Measurements from ENCODE around the gene GAA.

Gene GAA

DNA sequence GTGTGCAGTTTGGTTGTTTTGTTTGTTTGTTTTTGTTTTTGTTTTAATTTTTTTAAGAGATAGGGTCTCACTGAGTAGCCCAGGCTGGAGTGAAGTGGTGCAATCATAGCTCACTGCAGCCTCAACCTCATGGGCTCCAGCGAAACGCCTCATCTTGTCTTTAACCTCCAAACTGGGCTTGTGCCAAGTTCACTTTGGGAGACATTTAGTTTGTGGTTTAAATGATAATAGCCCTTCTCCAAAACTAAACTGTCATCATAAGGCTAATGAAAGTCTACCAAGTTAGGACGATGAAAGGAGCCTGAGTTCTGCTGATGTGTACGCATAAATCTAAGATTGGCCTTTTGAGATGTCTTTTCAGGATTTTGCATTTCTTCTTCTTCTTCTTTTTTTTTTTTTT, 62.0 kb downstream of the GAA start:
- TF ChIP-seq, protein P1, sequence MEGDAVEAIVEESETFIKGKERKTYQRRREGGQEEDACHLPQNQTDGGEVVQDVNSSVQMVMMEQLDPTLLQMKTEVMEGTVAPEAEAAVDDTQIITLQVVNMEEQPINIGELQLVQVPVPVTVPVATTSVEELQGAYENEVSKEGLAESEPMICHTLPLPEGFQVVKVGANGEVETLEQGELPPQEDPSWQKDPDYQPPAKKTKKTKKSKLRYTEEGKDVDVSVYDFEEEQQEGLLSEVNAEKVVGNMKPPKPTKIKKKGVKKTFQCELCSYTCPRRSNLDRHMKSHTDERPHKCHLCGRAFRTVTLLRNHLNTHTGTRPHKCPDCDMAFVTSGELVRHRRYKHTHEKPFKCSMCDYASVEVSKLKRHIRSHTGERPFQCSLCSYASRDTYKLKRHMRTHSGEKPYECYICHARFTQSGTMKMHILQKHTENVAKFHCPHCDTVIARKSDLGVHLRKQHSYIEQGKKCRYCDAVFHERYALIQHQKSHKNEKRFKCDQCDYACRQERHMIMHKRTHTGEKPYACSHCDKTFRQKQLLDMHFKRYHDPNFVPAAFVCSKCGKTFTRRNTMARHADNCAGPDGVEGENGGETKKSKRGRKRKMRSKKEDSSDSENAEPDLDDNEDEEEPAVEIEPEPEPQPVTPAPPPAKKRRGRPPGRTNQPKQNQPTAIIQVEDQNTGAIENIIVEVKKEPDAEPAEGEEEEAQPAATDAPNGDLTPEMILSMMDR (IDR thresholded peaks at IDR 0.05; ENCODE audit: borderline replicate concordance, control extremely low read depth, extremely low read depth, insufficient read depth, missing control alignments) = no peak
- DNase-seq (ENCODE audit: low spot score) = no peak
- in situ Hi-C loops (cut with MboI; ENCODE audit: low sequenced_read_pairs, unreplicated experiment) = no loop called here

DNA sequence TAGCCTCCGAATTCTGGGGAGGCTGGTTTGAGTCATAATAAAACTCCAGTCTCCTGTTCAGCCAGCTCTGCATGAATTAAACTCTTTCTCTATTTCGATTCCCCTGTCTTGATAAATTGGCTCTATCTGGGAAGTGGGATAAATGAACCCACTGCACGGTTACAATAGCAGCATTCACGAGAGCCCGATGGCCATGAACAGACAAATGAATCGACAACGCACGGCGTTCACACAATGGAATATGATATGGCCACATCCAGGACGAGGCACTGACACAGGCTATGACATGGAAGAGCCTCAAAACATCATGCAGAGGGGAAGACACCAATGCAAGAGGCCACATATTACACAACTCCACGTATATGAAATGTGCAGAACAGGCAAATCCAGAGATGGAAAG, 62.8 kb downstream of the GAA start:
- DNase-seq (ENCODE audit: low spot score) = no peak
- TF ChIP-seq, protein P1 (IDR thresholded peaks at IDR 0.05; ENCODE audit: borderline replicate concordance, control extremely low read depth, extremely low read depth, insufficient read depth, missing control alignments) = no peak
- in situ Hi-C loops (cut with MboI; ENCODE audit: low sequenced_read_pairs, unreplicated experiment) = no loop called here

DNA sequence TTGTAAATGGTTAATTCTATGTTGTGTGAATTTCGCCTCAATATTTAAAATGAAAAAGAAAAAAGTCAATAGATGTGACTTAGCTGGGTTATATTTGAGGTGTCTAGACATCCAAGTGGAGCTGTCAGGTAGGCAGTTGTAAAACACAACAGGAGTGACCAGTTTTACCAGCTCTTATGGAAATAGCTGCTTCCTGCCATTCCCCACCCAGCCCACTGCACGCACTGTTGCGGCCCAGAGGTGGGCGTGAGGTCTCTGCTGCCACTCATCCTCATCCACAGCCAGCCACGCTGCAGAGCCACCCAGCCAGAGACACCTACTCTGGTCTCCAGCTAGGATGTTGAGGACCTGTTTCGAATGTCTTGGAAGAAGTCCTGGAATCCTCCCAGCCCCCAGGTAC, 65.1 kb downstream of the GAA start:
- no peak for DNase-seq (ENCODE audit: low spot score)

DNA sequence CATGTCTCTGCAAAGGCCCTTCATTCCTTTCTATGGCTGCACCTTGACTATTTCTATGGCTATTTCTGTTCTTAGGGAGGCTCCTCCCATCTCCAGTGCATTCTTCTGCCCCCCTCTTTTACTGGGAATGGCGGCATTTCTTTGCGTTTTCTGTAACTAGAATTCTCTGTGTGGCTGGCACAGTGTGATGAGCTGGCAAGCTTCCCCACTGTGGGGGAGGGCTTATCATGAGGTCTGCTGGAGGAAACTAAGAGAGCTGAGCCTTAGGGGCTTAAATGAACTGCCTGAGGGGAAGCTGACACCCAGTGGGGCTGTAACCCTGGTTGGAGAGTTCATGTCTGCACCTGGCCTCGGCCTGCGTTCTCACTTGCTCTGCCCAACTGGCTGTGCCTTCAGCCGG, 67.0 kb downstream of the GAA start:
- no peak for DNase-seq (ENCODE audit: low spot score)
- in situ Hi-C loops (cut with MboI; ENCODE audit: low sequenced_read_pairs, unreplicated experiment) = no loop called here
- TF ChIP-seq, protein P1 (IDR thresholded peaks at IDR 0.05; ENCODE audit: borderline replicate concordance, control extremely low read depth, extremely low read depth, insufficient read depth, missing control alignments) = no peak

More for the DNA sequence above, 65.1 kb downstream of the GAA start:
- TF ChIP-seq, protein P1 (IDR thresholded peaks at IDR 0.05; ENCODE audit: borderline replicate concordance, control extremely low read depth, extremely low read depth, insufficient read depth, missing control alignments) = no peak
- in situ Hi-C loops (cut with MboI; ENCODE audit: low sequenced_read_pairs, unreplicated experiment) = no loop called here

DNA sequence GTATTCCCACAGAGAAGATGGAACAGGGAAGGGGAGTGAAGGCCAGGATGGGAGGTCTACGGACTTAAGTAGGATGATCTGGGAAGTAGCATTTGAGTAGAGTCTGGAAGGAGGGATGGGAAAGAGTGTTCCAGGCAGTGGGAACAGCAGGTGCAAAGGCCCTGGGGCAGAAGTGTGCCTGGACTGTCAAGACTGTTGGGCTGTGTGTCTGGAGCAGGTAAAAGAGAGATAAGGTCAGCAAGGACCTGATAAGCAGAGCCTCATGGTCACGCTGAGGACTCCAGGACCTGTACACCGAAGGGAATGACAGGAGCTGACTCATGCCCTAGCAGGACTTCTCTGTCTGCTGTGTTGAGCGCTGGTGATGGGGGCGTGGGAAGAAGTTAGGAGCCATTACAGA, 67.7 kb downstream of the GAA start:
- DNase-seq (ENCODE audit: low spot score) = no peak
- in situ Hi-C loops (cut with MboI; ENCODE audit: low sequenced_read_pairs, unreplicated experiment) = no loop called here
- TF ChIP-seq, protein P1 (IDR thresholded peaks at IDR 0.05; ENCODE audit: borderline replicate concordance, control extremely low read depth, extremely low read depth, insufficient read depth, missing control alignments) = no peak
